ENCODE measurements around the gene MACIR.
"Not testable (repeated sequence)": the region's sequence is repeated elsewhere in the genome, so short reads cannot be mapped to it uniquely, and the experiment has no call there.

MACIR gene, protein sequence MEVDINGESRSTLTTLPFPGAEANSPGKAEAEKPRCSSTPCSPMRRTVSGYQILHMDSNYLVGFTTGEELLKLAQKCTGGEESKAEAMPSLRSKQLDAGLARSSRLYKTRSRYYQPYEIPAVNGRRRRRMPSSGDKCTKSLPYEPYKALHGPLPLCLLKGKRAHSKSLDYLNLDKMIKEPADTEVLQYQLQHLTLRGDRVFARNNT

DNA sequence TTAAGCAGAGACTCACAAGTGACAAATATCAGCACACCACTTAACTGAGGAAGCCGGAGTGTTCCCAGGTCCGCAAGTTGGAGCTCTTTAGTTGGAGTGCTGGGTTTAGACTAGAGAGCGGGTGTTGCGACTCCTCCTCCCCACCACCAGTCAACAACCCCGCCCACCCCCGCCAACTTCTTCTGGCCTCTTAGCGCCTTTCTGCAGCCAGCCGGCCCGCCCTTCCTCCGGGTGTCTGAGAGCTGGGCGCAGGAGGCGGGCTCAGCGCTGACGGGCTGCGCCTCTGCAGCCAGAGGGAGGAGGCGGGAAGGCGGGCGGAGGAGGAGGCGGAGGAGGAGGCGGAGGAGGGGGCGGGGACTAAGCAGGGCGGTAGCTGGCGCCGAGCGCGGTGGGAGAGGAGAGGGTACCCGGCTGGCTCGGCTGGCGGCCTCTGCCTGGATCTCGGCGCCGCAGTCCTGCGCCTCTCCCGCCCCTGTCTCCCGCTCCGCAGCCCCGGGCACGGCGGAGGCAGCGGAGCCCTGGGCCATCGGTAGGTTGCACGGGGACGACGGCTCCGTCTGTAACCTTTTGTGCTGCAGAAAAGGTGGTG, at the start of gene MACIR:
MACIR (plus strand) TSS at position 396 of the 589 bp plus-strand sequence. CDS start 17,157 bp downstream, outside the sequence.
- peak; percentile 89 for DNase-seq

DNA sequence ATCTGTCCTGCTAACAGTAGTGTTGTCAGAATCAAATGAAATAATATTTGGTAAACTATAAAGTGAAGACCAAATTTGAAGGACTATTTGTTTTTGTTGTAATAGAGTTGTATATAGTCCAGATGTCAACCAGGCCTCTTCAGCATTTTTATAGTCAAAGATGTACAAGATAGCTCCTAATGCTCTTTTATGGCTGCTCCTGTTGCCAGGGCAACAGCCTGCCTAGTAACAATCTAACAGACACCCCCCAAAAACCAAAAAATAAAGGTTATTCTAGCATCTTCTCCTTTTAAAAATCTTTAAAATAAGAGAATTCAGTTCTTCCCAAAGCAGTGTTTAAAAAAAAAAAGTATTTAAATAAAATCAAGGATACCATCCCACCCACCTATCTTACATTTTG, 49.5 kb upstream of the MACIR start:
- DNase-seq: no peak

DNA sequence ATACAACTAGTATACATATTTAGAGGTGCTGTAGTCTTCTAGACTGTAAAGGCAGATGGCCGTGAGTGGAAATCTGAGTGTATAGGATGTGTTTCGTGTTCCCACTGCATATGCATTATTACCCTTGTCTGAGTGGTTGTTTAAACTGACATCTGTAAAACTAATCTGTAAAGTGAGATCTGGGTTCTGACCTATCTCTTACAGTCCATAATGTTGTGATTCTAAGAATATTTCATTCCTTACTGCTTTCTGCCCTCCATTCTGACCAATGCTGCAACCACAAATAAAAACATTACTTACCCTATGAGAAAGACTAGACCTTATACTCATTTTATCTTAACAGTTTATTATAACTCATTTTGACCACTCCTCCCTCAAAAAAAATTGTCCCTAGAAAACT, 47.6 kb upstream of the MACIR start:
- DNase-seq: no peak

DNA sequence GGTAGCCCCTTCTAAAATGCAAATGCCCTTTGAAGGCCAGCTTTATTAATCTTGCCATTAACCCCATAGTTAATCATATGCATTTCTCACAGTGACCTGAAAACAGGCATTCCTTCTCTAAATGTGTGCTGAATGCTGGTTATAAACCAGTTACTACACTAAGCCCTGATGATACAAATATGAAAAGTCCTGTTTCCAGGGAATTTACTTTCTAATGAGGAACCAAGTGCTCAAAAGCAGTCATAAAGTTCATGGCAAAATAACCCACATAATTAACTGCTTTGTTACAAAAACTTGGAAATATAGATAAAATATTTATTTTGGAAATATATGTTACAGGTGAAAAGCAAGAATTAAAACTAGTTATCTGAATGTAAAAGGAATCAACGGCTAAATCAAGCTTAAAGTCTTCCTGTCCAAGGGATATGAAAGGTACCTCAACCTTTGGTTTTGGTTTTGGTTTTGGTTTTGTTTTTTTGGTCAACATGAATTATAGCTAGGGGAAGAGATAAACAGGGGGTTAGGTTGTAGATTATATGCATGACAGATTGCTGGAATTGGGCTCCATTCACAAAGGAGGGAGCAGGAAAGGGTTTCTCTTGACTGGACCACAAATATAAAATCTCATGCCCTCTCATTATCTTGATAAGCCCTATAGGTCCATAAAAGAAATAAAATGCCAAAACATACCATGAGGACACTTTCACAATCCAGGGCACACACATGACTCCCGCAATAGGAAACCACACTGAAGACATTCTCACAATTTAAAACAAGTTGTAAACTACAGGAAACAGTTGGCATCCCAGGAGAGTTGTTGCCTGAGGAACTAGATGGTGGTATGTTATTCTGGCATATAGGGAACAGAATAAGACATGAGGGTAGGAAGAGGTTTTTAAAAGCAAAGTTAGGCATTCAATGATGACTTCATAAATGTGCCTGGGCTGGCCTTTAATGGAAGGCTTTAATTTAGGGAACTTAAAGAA, 46.7 kb upstream of the MACIR start:
- DNase-seq: no peak

DNA sequence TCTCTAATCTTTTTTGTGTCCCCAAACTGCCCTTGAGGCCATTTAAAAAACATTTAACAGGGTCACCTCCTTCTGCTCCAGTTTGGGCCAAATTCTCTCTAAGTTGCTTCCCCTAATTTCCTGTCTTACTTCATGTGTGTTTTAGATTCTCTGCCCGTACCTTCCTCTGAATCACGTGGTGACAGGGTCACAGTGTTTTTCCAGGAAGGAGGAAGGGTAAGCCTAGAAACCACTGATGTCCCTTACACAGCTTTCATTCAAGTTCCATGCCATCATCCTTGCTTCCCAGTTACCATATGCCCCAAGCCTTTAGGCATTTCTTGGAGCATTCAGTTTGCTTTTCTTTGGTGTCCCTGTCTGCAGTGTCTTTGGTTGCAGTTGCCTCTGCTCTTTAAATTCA, 42.4 kb upstream of the MACIR start:
- no peak for DNase-seq

DNA sequence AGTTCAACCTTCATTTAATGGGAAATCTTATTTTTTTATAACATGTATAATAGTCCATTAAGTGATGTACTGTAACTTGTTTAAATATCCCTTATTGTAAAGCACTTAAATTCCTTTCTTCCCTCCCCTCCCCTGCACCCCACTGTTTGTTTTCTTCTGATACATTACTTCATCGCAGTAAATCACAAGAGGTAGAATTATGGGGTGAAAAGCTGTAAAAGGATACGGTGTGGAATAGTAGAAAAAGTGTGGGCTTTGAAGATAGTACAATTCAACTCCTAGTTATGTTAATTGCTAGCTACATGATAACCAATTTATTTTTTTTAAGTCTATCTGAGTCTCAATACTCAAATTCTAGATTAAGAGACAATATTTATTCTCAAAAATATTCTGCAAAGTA, 41.9 kb upstream of the MACIR start:
- no peak for DNase-seq

DNA sequence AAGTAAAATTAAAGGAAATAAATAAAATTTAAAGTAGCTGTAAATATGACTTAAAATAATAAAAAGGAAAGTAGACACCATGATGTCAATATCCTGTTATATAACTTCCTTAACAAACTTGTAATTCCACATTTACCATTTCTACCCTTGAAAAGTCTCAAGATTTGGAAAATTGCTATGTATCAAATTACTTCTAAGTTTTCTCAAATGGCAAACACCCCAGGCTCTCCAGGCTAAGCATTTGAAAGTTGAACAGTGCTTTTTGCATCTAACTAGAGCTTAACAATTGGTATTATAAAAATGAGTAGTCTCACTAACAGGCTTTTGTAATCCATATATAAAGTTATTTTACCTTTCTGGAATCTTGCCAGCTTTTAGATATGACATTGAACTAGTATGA, 41.5 kb upstream of the MACIR start:
- no peak for DNase-seq

DNA sequence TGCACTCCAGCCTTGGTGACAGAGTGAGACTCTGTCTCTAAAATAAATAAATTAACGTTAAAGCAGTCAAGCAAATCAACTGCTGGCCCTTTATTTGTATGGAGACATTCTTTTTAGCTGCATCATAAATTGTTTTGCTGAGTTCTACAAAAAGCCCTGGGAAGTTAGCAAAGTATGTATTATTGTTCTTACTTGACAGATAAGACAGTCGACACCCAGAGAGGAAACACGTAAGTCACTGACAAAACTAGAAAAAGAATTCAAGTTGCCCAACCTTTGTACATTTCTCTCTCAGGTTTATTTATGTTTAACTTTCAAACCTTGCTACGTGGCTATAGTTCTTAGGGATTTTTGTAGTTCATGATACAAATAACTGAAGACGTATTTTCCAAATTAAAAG, 40.4 kb upstream of the MACIR start:
- DNase-seq: no peak

DNA sequence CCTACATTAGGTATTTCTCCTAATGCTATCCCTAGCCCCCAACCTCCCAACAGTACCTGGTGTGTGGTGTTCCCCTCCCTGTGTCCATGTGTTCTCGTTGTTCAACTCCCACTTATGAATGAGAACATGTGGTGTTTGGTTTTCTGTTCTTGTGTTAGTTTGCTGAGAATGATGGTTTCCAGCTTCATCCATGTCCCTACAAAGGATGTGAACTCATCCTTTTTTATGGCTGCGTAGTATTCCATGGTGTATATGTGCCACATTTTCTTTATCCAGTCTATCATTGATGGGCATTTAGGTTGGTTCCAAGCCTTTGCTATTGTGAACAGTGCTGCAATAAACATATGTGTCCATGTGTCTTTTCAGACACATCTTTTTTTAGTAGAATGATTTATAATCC, 39.5 kb upstream of the MACIR start:
- not testable (repeated sequence) for DNase-seq

DNA sequence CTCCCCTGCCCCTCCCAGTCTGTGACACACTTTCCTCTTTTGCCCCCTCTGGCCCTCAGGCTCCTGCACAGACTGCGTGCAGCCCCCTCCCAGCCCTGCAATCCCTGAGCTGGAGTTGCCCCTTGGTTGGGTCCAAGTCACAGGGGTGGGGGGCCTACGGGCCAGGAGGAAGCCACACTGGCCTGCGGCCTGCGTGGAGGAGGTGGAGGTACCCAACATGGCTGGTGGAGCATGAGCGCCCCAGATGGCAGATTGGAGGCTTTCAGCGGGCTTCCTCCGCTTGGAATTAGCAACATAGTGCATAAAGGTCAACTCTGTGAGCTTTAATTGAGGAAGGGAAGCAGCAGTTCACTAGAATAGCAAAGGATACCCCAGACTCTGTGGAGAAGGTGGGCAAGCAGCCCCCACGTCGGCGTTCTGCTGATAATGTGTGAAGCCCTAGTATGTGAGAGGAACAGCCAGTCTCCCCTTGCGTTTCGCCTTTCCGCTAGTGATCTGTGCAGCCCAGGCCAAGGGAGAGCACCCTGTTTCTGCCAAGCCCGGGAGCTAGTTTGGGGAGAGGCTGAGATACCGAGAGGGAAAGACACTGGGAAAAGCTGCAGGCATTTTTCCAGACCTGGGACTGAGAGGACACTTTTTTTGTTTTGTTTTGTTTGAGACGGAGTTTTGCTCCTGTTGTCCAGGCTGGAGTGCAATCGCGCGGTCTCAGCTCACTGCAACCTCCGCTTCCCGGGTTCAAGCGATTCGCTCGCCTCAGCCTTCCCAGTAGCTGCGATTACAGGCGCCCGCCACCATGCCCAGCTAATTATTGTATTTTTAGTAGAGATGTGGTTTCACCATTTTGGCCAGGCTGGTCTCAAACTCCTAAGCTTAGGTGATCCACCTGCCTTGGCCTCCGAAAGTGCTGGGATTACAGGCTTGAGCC, 35.3 kb upstream of the MACIR start:
- no peak for DNase-seq

DNA sequence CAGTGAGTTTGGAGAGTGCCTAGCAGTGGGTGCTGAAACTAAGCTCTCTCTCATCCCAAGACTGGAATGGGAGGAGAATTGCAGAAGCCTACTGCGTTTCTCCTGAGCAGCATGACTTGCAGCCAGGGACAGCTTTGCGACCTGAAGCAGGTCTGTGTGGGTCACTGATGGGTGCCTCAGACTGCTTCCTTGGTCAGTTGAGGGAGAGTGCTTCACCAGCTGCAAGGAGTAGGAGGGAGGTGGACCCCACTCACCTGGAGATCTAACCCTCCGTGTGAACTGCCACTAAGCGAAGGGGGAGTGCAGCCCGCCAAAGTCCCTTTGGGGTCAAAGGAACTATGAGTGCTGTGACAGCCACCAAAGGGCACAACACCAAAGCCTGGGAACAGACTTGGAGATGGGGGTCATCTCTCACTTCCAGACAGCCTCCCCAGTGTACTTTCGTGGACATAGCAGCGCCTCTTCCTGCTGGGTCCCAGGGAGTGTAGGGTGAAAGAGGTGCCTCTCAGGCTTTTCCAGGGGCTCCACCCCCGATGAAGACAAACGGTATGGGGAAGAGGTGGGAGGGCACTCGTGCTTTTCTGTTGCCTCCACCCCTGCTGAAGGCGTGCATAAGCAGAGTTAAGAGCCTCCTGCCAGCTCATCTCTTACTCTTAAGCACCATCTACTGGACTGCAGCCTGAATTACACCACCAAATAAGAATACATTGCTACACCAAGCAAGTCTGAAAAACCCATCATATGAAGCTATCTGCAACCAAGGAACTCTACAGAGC, 34.3 kb upstream of the MACIR start:
- peak; percentile 17 for DNase-seq

DNA sequence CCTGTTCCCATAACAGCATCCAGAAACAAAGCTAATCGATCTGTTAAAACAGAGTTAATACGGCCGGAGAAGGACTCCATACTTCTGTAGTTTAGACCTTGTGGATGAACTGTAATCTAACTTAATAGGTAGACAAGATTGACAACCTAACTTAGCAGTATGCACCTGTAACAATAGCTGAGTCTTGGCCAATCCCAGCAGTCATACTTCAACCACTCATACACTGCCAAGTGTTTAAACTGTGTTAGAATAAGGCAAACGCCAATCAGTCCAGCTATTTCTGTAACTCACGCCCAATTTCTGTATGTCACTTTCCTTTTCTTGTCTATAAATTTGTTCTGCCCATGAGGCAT, 33.7 kb upstream of the MACIR start:
- DNase-seq: no peak

DNA sequence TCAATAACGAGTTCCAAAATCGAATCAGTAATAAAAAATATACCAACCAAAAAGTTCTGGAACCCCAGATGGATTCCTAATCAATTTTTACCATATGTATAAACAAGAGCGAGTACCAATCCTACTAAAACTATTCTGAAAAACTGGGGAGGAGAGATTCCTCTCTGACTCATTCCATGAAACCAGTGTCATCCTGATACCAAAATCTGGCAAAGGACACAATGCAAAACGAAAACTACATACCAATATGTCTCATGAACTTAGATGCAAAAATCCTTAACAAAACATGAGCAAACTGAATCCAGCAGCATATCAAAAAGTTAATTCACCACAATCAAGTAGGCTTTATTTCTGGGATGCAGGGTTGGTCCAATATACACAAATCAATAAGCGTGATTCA, 30.5 kb upstream of the MACIR start:
- no peak for DNase-seq

DNA sequence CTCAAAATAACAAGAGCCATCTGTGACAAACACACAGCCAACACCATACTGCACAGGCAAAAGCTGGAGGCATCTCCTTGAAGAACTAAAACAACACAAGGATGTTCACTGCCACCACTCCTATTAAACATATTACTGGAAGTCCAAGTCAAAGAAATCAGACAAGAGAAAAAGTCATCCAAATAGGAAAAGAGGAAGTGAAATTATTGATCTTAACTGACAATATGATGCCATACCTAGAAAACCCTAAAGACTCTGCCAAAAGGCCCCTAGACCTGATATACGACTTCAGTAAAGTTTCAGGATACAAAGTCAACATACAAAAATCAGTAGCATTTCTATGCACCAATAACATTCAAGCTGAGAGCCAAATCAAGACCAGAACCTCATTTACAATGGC, 30.0 kb upstream of the MACIR start:
- no peak for DNase-seq

DNA sequence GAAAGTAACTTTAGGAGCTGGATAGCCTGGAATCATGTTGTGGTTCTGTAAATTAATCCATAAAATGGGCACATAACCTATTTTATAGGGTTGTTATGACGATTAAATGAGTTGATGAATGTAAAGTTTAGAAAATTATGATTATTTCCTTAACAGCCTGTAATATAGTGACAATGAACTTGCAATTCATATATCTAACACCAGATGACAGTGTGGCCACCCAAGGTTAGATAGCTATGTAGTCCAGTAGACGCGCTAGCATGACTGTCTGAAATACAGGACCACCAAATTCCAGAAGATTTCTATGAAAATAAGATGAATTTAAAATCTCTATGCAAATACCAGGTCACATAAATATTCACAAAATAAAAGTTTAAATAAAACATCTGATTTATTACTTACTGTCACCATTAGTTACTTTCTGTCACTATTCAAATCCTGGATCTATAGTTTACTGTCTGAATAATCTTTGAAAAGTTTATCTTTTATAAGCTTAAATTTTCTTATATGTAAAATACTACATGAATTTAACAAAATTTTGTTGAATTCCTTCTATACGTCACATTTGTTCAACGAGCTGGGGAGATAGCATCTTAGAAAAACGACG, 26.1 kb upstream of the MACIR start:
- DNase-seq: no peak

DNA sequence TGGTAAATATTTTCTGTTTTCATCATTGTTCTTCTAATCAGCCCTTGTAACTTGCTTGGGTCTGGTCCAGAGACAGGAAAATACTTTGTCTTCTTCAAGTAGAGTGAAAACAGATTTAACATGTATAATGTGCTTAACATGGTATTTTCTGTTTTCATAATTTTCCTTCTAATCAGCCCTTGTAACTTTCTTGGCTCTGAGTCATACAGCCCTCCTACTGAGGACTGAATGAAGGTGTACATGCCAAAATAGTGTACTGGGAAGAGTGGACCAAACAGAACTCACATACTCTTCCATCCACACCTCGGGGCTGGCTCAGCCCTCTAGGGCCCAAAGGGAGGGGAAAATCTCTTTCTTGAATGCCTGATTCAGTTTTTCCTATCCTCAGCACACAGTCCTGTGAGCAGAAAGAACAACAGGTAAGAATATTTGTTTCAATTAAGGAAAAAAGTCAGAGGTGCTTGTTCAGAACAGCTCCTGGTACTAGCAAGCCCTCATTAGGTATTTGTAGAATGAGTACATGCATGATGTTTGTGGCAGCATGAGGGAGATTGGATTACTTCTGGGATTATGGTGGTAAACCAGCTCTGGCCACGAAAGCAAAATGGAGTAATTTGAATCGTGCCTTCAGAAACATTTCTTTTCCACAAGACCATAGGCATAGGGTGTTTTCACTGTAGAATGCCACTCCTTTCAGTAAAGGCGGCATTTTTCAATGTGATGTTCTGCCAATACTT, 24.2 kb upstream of the MACIR start:
- DNase-seq: no peak

DNA sequence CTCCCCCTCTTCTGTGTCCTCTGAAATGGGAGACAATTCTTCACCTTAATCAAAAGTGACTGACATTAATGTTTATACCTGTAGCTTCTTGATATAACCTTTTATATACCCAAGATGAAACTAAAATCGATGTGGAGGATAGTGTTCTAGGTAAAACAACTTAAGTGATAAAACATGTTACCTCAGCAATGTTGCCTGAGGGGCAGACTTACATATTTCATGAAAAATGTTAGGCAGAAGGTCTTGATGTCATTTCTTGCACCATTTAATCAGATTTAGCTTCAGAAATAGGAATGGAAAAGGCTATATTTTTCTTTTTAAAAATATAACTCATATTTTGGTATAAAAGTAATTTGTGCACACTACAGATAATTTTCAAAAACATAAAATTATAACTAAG, 22.7 kb upstream of the MACIR start:
- no peak for DNase-seq

DNA sequence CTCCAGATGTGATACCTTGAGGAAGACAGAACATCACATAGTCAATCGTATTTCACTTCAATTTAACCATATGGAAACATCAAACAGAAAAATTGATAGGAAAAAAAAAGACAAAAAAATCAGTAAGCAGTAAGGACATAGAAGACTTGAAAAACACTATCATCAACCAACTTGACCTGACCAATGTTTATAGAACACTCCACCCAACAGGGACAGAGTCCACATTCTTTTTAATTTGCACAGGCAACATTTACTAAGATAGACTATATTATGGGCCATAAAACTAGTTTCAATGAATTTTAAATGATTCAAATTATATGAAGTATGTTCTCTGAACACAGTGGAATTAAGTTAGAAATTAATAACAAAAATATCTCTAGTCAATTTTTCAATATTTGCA, 20.8 kb upstream of the MACIR start:
- DNase-seq: no peak

DNA sequence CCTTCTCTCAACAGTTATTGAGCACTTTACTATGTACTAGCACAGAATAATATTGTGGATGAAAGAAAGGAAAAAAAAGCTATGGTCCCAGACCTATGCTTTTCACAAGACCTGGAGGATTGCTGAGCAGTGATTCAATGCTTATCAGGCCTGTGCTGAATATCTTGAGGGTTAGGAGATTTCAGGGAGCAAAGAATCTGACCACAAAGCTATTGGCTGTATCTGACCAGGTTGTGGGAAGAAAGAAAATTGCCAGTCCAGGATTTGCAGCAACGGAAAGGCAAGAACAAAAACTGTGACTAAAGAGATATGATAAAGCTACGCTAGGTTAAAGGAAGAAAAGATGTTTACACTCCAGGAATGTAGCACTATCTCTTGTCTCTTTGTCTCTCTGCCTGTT, 14.9 kb upstream of the MACIR start:
- DNase-seq: no peak

DNA sequence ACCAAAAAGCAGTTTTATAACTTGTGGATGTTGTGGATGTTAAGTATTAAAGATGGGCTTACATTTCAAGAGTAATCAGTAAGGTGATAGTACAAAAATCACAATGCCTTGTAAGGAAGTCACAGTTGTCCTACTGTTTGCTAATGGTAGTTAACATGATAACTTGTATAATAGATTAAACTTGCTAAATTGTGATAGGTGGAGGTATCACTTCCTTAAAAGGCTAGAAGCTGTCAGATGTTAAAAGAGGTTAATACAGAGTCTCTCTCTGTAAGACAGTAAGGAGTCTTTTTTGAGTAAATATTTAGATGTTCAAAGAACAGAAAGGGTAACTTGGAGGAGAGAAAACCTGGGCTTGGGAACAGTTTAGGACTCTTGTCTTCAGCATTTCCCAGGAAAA, 14.2 kb upstream of the MACIR start:
- no peak for DNase-seq

DNA sequence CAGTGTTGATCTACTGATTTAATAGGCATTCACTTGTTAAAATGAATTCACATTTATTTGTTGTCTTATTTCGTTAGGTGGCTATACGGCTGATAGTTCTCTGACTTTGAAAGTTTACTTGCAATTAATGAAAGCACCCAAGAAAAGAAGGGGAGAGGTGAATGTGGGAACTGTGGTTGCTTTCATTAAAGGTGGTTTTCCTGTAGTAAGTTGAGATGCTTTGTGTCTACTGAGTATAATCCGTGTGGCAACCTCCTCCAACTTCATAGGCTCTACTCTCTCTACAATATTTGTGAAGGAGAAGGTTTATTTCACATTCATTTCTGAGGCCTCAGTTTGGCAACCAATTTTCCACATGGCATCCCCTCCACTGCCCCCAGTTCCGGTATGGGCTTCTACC, 12.8 kb upstream of the MACIR start:
- DNase-seq: no peak

All from activated naive CD4-positive, alpha-beta T cell treated with Interleukin-2 at 50 U/mL for 16 hours (primary cell).